Osteoblast (primary cell): Measurements from ENCODE around the gene TMEM178B. TPM values are rescaled to one million over a fixed set of nuclear protein-coding genes. Genes with fewer than 3 reads are reported as not detected.

Experiments
- DNase-seq: peaks from one replicate; pipeline ENCODE4 v3.0.0; 2011; ENCODE audit warnings: low spot score, mixed read lengths; ENCODE audit not compliant: insufficient read length; ENCODE audit errors: missing footprints
- H2AFZ ChIP-seq: 2 replicates; pipeline ENCODE4 v1.6.0; 2011; ENCODE audit warnings: mild to moderate bottlenecking, low read length
- H3K27ac ChIP-seq: 2 replicates; pipeline ENCODE4 v1.5.1; 2011; ENCODE audit warnings: mild to moderate bottlenecking, low read depth, low read length, moderate library complexity
- H3K27me3 ChIP-seq: 2 replicates; pipeline ENCODE4 v1.6.0; 2012; ENCODE audit warnings: mild to moderate bottlenecking, control low read depth, inconsistent platforms, low read length, moderate library complexity; ENCODE audit not compliant: insufficient read depth
- H3K36me3 ChIP-seq: 2 replicates; pipeline ENCODE4 v1.5.1; 2011; ENCODE audit warnings: mild to moderate bottlenecking, low read length, control low read depth, moderate library complexity; ENCODE audit not compliant: insufficient read depth
- H3K4me1 ChIP-seq: 2 replicates; pipeline ENCODE4 v1.5.1; 2011; ENCODE audit warnings: mild to moderate bottlenecking, low read length, control low read depth, moderate library complexity; ENCODE audit not compliant: insufficient read depth
- H3K4me2 ChIP-seq: 2 replicates; pipeline ENCODE4 v1.6.0; 2011; ENCODE audit warnings: mild to moderate bottlenecking, low read length; ENCODE audit not compliant: insufficient read depth
- H3K4me3 ChIP-seq: fragments of 200-600 bp; sonication (generic); 3 replicates; pipeline ENCODE4 v1.5.1; 2012; ENCODE audit warnings: mild to moderate bottlenecking, low read length, inconsistent platforms; ENCODE audit not compliant: insufficient read depth
- H3K79me2 ChIP-seq: 2 replicates; pipeline ENCODE4 v1.6.0; 2012; ENCODE audit warnings: mild to moderate bottlenecking, low read length, control low read depth, inconsistent platforms; ENCODE audit not compliant: insufficient read depth
- H3K9me3 ChIP-seq: 2 replicates; pipeline ENCODE4 v1.5.1; 2011; ENCODE audit warnings: low read depth, low read length, control low read depth
- H4K20me1 ChIP-seq: 2 replicates; pipeline ENCODE4 v1.6.0; 2012; ENCODE audit warnings: mild to moderate bottlenecking, low read length, control low read depth; ENCODE audit not compliant: insufficient read depth
- total RNA-seq: library from RNA; depleted of rRNA; stranded (reverse); fragments of >200 nt; gene quantifications from 2 replicates; pipeline ENCODE4 v1.2.3, GENCODE V29; 2012
- TF ChIP-seq, protein P1 (sequence below): IDR thresholded peaks from 2 replicates; pipeline ENCODE4 v1.5.1; 2011; ENCODE audit warnings: mild to moderate bottlenecking, low read depth, low read length, moderate library complexity; ENCODE audit errors: extremely low read depth

Gene TMEM178B
- total RNA-seq, 1 donor: 1.1 TPM

DNA sequence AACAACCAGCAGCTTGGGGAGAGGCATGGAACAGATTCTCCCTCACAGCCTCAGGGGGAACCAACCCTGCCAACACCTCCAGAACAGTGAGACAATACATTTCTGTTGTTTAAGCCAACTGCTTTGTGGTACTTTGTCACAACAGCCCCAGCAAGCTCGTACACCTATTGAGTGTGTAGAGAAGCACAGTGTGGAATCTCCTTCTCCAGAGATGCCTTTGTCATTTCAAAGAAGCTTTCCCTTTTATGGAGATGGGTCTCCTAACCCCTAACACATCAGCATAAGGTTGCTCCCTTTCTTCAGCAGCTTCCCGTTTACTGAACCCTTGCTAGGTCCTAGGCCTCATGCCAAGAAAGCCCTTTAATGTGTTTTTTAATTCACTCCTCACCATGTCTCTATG lies 416.6 kb downstream of the TMEM178B start:
- Histone ChIP-seq H3K36me3 (no peaks in the 10 kb centered on the region), H3K27ac (no peak overlapping the region), H3K4me2 (no peak overlapping the region), H3K27me3 (no peaks in the 10 kb centered on the region), H3K79me2 (no peaks in the 10 kb centered on the region), H4K20me1 (no peaks in the 10 kb centered on the region), H3K4me1 (no peaks in the 10 kb centered on the region), H3K9me3 (no peaks in the 10 kb centered on the region), H2AFZ (no peak overlapping the region), H3K4me3 (no peak overlapping the region)
- DNase-seq: no peak
- TF ChIP-seq, protein P1, sequence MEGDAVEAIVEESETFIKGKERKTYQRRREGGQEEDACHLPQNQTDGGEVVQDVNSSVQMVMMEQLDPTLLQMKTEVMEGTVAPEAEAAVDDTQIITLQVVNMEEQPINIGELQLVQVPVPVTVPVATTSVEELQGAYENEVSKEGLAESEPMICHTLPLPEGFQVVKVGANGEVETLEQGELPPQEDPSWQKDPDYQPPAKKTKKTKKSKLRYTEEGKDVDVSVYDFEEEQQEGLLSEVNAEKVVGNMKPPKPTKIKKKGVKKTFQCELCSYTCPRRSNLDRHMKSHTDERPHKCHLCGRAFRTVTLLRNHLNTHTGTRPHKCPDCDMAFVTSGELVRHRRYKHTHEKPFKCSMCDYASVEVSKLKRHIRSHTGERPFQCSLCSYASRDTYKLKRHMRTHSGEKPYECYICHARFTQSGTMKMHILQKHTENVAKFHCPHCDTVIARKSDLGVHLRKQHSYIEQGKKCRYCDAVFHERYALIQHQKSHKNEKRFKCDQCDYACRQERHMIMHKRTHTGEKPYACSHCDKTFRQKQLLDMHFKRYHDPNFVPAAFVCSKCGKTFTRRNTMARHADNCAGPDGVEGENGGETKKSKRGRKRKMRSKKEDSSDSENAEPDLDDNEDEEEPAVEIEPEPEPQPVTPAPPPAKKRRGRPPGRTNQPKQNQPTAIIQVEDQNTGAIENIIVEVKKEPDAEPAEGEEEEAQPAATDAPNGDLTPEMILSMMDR: no peak

GRCh38 chr7:141495057-141495456 lies 421.2 kb downstream of the TMEM178B start:
- H3K36me3 ChIP-seq: no peaks in the 10 kb centered on the region
- H3K9me3 ChIP-seq: no peaks in the 10 kb centered on the region
- no peaks in the 10 kb centered on the region for H3K79me2 ChIP-seq
- no peak overlapping the region for H3K4me3 ChIP-seq
- no peak overlapping the region for H2AFZ ChIP-seq
- H3K4me2 ChIP-seq: no peak overlapping the region
- H4K20me1 ChIP-seq: no peaks in the 10 kb centered on the region
- TF ChIP-seq, protein P1: no peak
- no peaks in the 10 kb centered on the region for H3K4me1 ChIP-seq
- no peak for DNase-seq
- no peak overlapping the region for H3K27ac ChIP-seq
- H3K27me3 ChIP-seq: no peaks in the 10 kb centered on the region

DNA sequence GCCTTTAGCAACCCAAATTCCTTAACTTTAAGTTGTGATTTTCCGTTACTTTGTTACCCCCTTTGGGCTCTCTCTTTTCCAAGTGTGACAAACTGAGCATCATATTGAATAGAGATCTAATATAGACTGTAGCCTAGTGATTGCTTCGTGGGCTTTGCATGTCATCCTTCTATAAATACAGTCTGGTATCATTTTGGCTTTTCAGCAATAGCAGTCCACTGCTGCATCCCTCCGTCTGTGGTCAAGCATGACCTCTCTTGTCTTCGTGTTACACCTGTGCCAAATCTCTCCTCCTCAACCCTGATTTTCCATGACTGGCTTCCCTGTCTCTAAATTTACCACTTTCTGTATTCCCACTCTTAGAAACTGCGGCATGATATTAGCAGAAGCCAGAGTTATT lies 423.5 kb downstream of the TMEM178B start:
- Histone ChIP-seq H3K4me3 (no peak overlapping the region), H3K4me1 (no peaks in the 10 kb centered on the region), H3K36me3 (no peaks in the 10 kb centered on the region), H3K9me3 (no peaks in the 10 kb centered on the region), H3K27me3 (no peaks in the 10 kb centered on the region), H3K27ac (no peak overlapping the region), H3K4me2 (no peak overlapping the region), H2AFZ (no peak overlapping the region), H3K79me2 (no peaks in the 10 kb centered on the region), H4K20me1 (no peaks in the 10 kb centered on the region)
- TF ChIP-seq, protein P1: no peak
- no peak for DNase-seq

DNA sequence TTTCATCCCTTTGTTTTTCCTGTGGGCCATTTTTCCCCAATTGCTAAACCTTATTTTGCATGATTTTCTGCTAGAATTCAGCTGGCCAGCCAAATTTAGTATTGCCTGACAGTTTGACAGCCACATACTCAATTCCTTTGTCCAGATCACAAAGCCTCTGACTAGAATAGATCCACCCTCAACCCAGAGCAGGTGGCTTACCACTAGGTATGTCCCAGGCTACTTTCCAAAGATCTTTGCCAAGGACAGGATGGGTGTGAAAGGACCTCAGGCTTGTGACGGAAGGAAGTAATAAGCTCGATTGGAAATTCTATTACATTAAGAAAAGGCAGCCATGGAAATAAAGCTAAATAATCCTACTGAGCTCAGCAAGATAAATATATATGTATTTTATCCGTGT lies 426.7 kb downstream of the TMEM178B start:
- H3K79me2 ChIP-seq: no peaks in the 10 kb centered on the region
- no peaks in the 10 kb centered on the region for H4K20me1 ChIP-seq
- H3K4me2 ChIP-seq: no peak overlapping the region
- H3K27me3 ChIP-seq: no peaks in the 10 kb centered on the region
- H3K4me3 ChIP-seq: no peak overlapping the region
- no peak overlapping the region for H3K27ac ChIP-seq
- H2AFZ ChIP-seq: no peak overlapping the region
- DNase-seq: no peak
- TF ChIP-seq, protein P1: no peak
- H3K4me1 ChIP-seq: no peaks in the 10 kb centered on the region
- H3K36me3 ChIP-seq: no peaks in the 10 kb centered on the region
- no peaks in the 10 kb centered on the region for H3K9me3 ChIP-seq
